NAMALWA (cell line): ENCODE results near the gene TPO.
"Not testable (repeated sequence)": the region's sequence is repeated elsewhere in the genome, so short reads cannot be mapped to it uniquely, and the experiment has no call there.

Experiments used
- DNase-seq: peaks from one replicate; pipeline ENCODE4 v3.0.0-alpha.2; 2015; ENCODE audit warnings: low spot score

TPO gene

GRCh38 chr2:1405967-1406366 lies 7.3 kb upstream of the TPO start:
- DNase-seq: no peak

GRCh38 chr2:1406434-1406833 lies 6.8 kb upstream of the TPO start:
- no peak for DNase-seq

GRCh38 chr2:1407950-1408675 lies 5.2 kb upstream of the TPO start:
- DNase-seq: no peak

GRCh38 chr2:1414121-1414520 lies 858 bp downstream of the TPO start:
- DNase-seq: no peak

- DNase-seq: not testable (repeated sequence)
Measured at GRCh38 chr2:1414901-1415300, 1.6 kb downstream of the TPO start.

- DNase-seq: no peak
Measured at GRCh38 chr2:1415501-1415900, 2.2 kb downstream of the TPO start.

- no peak for DNase-seq
Measured at GRCh38 chr2:1418566-1418965, 5.3 kb downstream of the TPO start.

GRCh38 chr2:1420746-1421480 lies 7.7 kb downstream of the TPO start:
- DNase-seq: no peak

- DNase-seq: no peak
Measured at GRCh38 chr2:1421731-1422130, 8.5 kb downstream of the TPO start.

GRCh38 chr2:1422131-1422530 lies 8.9 kb downstream of the TPO start:
- no peak for DNase-seq

GRCh38 chr2:1422716-1423285 lies 9.5 kb downstream of the TPO start:
- DNase-seq: no peak

- DNase-seq: no peak
Measured at GRCh38 chr2:1427086-1427485, 13.8 kb downstream of the TPO start.

GRCh38 chr2:1429895-1430294 lies 16.6 kb downstream of the TPO start:
- DNase-seq: no peak

GRCh38 chr2:1430491-1430890 lies 17.2 kb downstream of the TPO start:
- no peak for DNase-seq

- no peak for DNase-seq
Measured at GRCh38 chr2:1431886-1432400, 18.7 kb downstream of the TPO start.

- no peak for DNase-seq
Measured at GRCh38 chr2:1432726-1433125, 19.5 kb downstream of the TPO start.

GRCh38 chr2:1436369-1436768 lies 23.1 kb downstream of the TPO start:
- DNase-seq: no peak

- no peak for DNase-seq
Measured at GRCh38 chr2:1437101-1437500, 23.8 kb downstream of the TPO start.

- DNase-seq: no peak
Measured at GRCh38 chr2:1437537-1437936, 24.3 kb downstream of the TPO start.

- DNase-seq: no peak
Measured at GRCh38 chr2:1438972-1439371, 25.7 kb downstream of the TPO start.

GRCh38 chr2:1440581-1440980 lies 27.3 kb downstream of the TPO start:
- no peak for DNase-seq

GRCh38 chr2:1446301-1446700 lies 33.0 kb downstream of the TPO start:
- DNase-seq: no peak

GRCh38 chr2:1448009-1448408 lies 34.7 kb downstream of the TPO start:
- DNase-seq: no peak
